Heart left ventricle (tissue), 16 donors: ENCODE measurements around the gene RDH14. TPM values are rescaled to one million over a fixed set of nuclear protein-coding genes. Genes with fewer than 3 reads are reported as not detected.

Source experiments
- ATAC-seq, 4 donors: fragments of 200-7000 bp; cut with Tn5 transposase; one replicate each; pipeline ENCODE4 v1.9.1; 2020 to 2022; ENCODE audit warnings: moderate library complexity in 4 of 4, mild to moderate bottlenecking in 3 of 4, moderate number of reproducible peaks in 1 of 4
- DNase-seq, 5 donors: peaks; one replicate each; pipeline ENCODE4 v3.0.0-alpha.2; 2020
- H3K27ac ChIP-seq, 12 donors: fragments of 200-600 bp; sonication (generic) in 4 of 12; one replicate each; pipeline versions ENCODE4 v1.5.0 to v1.8.0; 2016 to 2022; ENCODE audit warnings: mild to moderate bottlenecking in 2 of 12
- H3K27me3 ChIP-seq, 9 donors: fragments of 200-600 bp; sonication (generic) in 2 of 9; one replicate each; pipeline versions ENCODE4 v1.5.1 to v1.8.0; 2016 to 2022; ENCODE audit warnings: mild to moderate bottlenecking in 3 of 9
- H3K36me3 ChIP-seq, 9 donors: fragments of 200-600 bp; sonication (generic) in 2 of 9; one replicate each; pipeline versions ENCODE4 v1.5.0 to v1.8.0; 2018 to 2022; ENCODE audit warnings: mild to moderate bottlenecking in 2 of 9
- H3K4me1 ChIP-seq, 12 donors: fragments of 200-600 bp; sonication (generic) in 4 of 12; one replicate each; pipeline versions ENCODE4 v1.5.0 to v1.8.0; 2016 to 2022; ENCODE audit warnings: mild to moderate bottlenecking in 3 of 12
- H3K4me3 ChIP-seq, 12 donors: fragments of 200-600 bp; sonication (generic) in 4 of 12; one replicate each; pipeline versions ENCODE4 v1.5.0 to v1.8.0; 2017 to 2022; ENCODE audit warnings: mild to moderate bottlenecking in 9 of 12, moderate library complexity in 4 of 12
- H3K9me3 ChIP-seq, 12 donors: fragments of 200-600 bp; sonication (generic) in 4 of 12; one replicate each; pipeline versions ENCODE4 v1.5.0 to v1.8.0; 2016 to 2022; ENCODE audit warnings: mild to moderate bottlenecking in 1 of 12
- POLR2A ChIP-seq, 2 donors: fragments of 450-650 bp; IDR thresholded peaks; one replicate each; pipeline ENCODE4 v1.6.1; 2017; ENCODE audit warnings: antibody characterized with exemption in 2 of 2, mild to moderate bottlenecking in 2 of 2, moderate library complexity in 2 of 2
- WGBS, 4 donors: extraction: QIAGEN DNeasy Blood & Tissue Kit in 2 of 4; methylation state at CpG; one replicate each; pipeline versions ENCODE4 v1.1.5 to v1.1.7; 2013 to 2018; 5-methylcytosine and 5-hydroxymethylcytosine counted together
- intact Hi-C, 10 donors: fragments of 100-400 bp; cut with DNase I; formaldehyde crosslinking; loops; one replicate each; pipeline versions ENCODE4 v1.11.1 to v1.14.2; 2022
- polyA plus RNA-seq, 2 donors: library from polyadenylated mRNA; stranded (reverse); fragments of 200-250 nt; gene quantifications; one replicate each; pipeline ENCODE4 v1.2.3, GENCODE V29; 2013
- total RNA-seq, 9 donors: library from RNA; depleted of rRNA in 2 of 9; stranded (reverse); fragments of >200 nt in 2 of 9; fragmentation: NEBNext Ultra II Directional in 3 of 9; extraction: Animal tissue kit (Norgen Biotek cat#: 25700) in 3 of 9; gene quantifications; one replicate each; pipeline versions ENCODE4 v1.1.0 to v1.2.4, GENCODE V29; 2016 to 2023
- TF ChIP-seq, protein P1 (sequence below), 12 donors: fragments of 200-600 bp; sonication (generic) in 4 of 12; IDR thresholded peaks; one replicate each; pipeline versions ENCODE4 v1.5.0 to v1.8.0; 2018 to 2022; ENCODE audit warnings: antibody characterized with exemption in 12 of 12, mild to moderate bottlenecking in 5 of 12
- donor health status: ischemic (EF 13 %, LVEDD 7.1; RV severe dilation, severe dysfunction).
- donor health status: healthy with polysubstance abuse.
- donor health status: DM: no; HTN: yes; CAD: no.
- donor health status: DM: no; HTN: no; CAD: no.
- donor health status: ischemic (EF 25% LVEDD 6.9; RV normal size, moderate dysfunction).
- donor health status: ischemic (EF 25% LVEDD 5.7; RV mildly dilated, moderate dysfunction).
- donor health status: healthy.
- donor health status: DM: yes; HTN: yes; CAD: no.
- donor health status: ischemic (EF 35%, LVEDD 5.7; RV mildly dilated, moderate dysfunction).
- donor health status: nonischemic (EF 11% LVEDD 7.7; RV severe dilation, severe dysfunction).
- donor health status: DM: yes; HTN: yes; CAD: no.
- donor health status: PGD.
- donor health status: ischemic (EF 29% LVEDD 5.4; RV normal size, mild dysfunction).
- donor health status: nonischemic (EF 23%, LVEDD 6.1; RV moderate dilation, normal function).

Gene RDH14
- total and polyA plus RNA-seq, 11 donors: 33.9 to 70.7 (median 44.7) TPM

DNA sequence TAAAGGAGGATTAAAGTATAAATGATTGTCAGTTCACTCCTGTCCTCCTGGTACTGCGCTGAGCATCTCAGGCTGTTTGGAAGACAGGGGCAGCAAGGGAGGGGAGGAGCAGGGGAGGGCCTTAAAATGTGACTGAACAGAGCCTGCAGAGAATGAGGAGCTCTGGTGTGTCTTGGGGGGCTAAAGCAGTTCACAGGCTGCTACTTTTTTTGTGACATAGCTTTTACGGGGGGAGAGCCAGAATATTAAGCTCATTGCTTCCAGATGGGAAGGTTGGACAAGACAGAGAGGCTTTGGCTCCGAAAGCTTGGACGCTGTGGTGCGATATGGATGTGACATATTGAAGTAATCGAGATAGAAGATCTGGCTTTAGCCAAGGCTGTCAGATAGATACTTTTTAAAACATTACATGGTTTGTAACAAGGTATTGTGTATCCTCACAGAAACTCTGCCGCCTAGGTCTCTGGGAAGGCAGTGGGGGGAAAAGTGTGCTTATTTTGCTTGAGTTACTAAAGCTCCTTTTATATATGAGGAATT is 40.5 kb downstream of the RDH14 start:
- no peaks in the 10 kb centered on the region for H3K9me3 ChIP-seq
- DNase-seq: no peak
- H3K27ac ChIP-seq: peak overlapping the region in 9 of 12 donors; percentile 0 to 71 (median 41)
- peak in 1 of 4 donors; percentile 18 for ATAC-seq
- H3K4me3 ChIP-seq: peak overlapping the region in 1 of 12 donors; percentile 22
- TF ChIP-seq, protein P1, sequence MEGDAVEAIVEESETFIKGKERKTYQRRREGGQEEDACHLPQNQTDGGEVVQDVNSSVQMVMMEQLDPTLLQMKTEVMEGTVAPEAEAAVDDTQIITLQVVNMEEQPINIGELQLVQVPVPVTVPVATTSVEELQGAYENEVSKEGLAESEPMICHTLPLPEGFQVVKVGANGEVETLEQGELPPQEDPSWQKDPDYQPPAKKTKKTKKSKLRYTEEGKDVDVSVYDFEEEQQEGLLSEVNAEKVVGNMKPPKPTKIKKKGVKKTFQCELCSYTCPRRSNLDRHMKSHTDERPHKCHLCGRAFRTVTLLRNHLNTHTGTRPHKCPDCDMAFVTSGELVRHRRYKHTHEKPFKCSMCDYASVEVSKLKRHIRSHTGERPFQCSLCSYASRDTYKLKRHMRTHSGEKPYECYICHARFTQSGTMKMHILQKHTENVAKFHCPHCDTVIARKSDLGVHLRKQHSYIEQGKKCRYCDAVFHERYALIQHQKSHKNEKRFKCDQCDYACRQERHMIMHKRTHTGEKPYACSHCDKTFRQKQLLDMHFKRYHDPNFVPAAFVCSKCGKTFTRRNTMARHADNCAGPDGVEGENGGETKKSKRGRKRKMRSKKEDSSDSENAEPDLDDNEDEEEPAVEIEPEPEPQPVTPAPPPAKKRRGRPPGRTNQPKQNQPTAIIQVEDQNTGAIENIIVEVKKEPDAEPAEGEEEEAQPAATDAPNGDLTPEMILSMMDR (IDR thresholded peaks at IDR 0.05): no peak
- no peak for TF ChIP-seq POLR2A (IDR thresholded peaks at IDR 0.05)
- intact Hi-C loops: loop anchor here (1.0 to 10.0 kb wide), 18 partner anchors 37 to 1347 kb away; partner anchors contain the start of genes RDH14 (in 2 of the 10) and OSR1 (in 1 of the 10)
- no peaks in the 10 kb centered on the region for H3K36me3 ChIP-seq
- peaks cover 0 to 37% (median 12%) of the 10 kb centered on the region in 12 donors for H3K4me1 ChIP-seq
- WGBS, 4 donors: 43 to 53% (median 45%) methylated on average over 7 of the region's 7 CpGs
- H3K27me3 ChIP-seq: no peaks in the 10 kb centered on the region

DNA sequence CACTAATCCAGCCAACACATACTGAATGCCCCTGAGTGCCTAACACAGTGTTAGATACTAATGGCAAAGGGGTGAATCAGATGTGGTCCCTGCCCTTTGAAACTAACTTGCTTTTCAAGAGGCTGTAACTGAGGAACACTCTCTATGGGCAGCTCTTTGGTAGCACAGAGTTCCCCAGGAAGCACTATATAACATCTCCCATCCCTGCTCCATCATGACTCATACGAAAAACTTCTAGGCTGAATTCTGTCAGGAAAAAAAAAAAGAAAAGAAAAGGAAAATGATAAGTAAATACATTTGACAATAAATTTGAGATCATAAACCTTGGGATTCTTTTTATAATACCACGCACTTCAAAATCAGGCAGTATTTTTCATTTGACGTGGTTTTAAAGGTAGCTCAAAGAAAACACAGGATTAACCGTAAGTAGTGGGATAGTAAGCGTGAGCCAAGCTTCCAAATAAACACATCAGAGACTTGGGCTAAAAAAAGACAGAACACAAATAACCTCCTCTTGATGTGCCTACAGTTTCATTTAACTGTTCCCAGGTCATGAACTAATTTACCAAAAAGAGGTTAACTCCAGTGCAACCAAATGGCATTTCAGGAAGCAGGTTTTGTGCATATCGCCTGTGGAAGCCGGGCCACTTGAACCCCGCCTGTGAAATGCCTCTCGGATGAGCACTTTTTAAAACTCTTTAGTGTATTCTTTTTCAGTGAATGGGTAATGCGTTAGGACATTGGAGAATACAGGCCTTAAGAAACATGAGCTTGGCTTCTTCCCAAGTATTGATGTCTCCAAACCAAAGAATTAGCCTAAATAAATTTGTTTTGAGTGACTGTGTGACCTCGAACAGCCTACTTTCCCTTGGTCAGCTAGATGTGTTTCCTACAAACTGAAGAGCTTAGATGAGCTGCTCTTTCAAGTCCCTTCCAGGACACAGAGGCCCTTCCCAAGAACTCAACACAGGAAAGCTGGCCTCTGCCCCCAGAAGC is 42.0 kb downstream of the RDH14 start:
- Histone ChIP-seq H3K27ac (peak overlapping the region in 7 of 12 donors; percentile 0 to 67 (median 54)), H3K4me1 (peaks cover 0 to 39% (median 10%) of the 10 kb centered on the region in 12 donors), H3K4me3 (no peak overlapping the region), H3K9me3 (no peaks in the 10 kb centered on the region), H3K36me3 (no peaks in the 10 kb centered on the region), H3K27me3 (no peaks in the 10 kb centered on the region)
- DNase-seq (no peak), ATAC-seq (peak in 1 of 4 donors; percentile 38)
- intact Hi-C loops: loop anchor here in 4 of 10 donors (5.0 to 10.0 kb wide), 5 partner anchors 224 to 1349 kb away; no protein-coding TSS in a partner anchor
- TF ChIP-seq, protein P1 (IDR thresholded peaks at IDR 0.05): no peak
- TF ChIP-seq POLR2A (IDR thresholded peaks at IDR 0.05): no peak
- WGBS, 4 donors: 44 to 61% (median 54%) methylated on average over 11 of the region's 11 CpGs

DNA sequence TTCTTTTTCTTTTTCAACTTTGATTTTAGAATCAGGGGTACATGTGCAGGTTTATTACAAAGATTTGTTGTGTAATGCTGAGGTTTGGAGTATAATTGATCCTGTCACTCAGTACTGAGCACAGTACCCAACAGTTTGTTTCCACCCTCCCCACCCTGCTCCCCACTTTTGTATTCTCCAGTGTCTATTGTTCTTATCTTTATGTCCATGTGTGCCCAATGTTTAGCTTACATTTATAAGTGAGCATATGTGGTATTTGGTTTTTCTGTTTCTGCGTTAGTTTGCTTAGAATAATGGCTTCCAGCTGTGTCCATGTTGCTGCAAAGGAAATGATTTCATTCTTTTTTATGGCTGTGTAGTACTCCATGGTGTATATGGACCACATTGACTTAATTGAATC is 43.1 kb downstream of the RDH14 start:
- H3K4me1 ChIP-seq: peaks cover 0 to 39% (median 10%) of the 10 kb centered on the region in 12 donors
- H3K4me3 ChIP-seq: no peak overlapping the region
- intact Hi-C loops: loop anchor here in 4 of 10 donors (5.0 to 10.0 kb wide), 5 partner anchors 225 to 1350 kb away; no protein-coding TSS in a partner anchor
- no peaks in the 10 kb centered on the region for H3K9me3 ChIP-seq
- peak overlapping the region in 1 of 12 donors; percentile 64 for H3K27ac ChIP-seq
- WGBS, 4 donors: 79 to 87% (median 84%) methylated on average over 1 of the region's 1 CpG
- no peak for ATAC-seq
- no peaks in the 10 kb centered on the region for H3K27me3 ChIP-seq
- no peak for TF ChIP-seq POLR2A (IDR thresholded peaks at IDR 0.05)
- TF ChIP-seq, protein P1 (IDR thresholded peaks at IDR 0.05): no peak
- DNase-seq: no peak
- H3K36me3 ChIP-seq: no peaks in the 10 kb centered on the region

DNA sequence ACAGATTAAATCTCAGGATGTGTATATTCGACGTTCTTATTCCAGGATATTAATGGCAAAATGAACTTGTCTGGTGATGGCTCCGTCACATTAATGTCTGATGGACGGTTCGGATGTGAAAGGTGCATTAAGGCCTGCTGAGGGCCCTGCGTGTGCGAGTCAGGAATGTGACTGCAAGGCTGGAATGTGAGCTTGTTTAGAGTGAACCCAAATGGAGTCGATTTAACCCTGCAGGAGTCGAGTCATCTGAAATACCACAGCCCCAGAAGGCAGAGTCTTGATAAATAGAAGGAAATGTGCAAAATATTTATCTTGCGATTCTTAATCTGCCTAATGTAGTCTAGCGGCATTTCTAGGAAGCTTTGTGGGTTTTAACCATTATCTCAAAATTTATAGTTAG is 44.3 kb downstream of the RDH14 start:
- WGBS, 4 donors: 50 to 70% (median 52%) methylated on average over 11 of the region's 11 CpGs
- Histone ChIP-seq H3K4me1 (peaks cover 0 to 35% (median 9%) of the 10 kb centered on the region in 12 donors), H3K4me3 (no peak overlapping the region), H3K27me3 (no peaks in the 10 kb centered on the region), H3K36me3 (no peaks in the 10 kb centered on the region), H3K9me3 (no peaks in the 10 kb centered on the region), H3K27ac (no peak overlapping the region)
- TF ChIP-seq, protein P1 (IDR thresholded peaks at IDR 0.05): no peak
- TF ChIP-seq POLR2A (IDR thresholded peaks at IDR 0.05): no peak
- DNase-seq (no peak), ATAC-seq (no peak)
- intact Hi-C loops: loop anchor here in 4 of 10 donors (5.0 to 10.0 kb wide), 5 partner anchors 226 to 1351 kb away; no protein-coding TSS in a partner anchor
